GM18520 (cell line): ENCODE measurements around the gene NIP7.
A peak's percentile ranks its signal among the peaks of the same experiment; 100 is the strongest.

ENCODE experiments used
- ATAC-seq: cut with Tn5 transposase; IDR thresholded peaks from one replicate; pipeline ENCODE4 v1.9.1; 2021; ENCODE audit not compliant: unreplicated experiment

NIP7 gene

GRCh38 chr16:69318177-69318910 is 21.2 kb upstream of the NIP7 start:
- no peak for ATAC-seq

- no peak for ATAC-seq
Observed at GRCh38 chr16:69318911-69319289, 20.7 kb upstream of the NIP7 start.

GRCh38 chr16:69319381-69319780 is 20.2 kb upstream of the NIP7 start:
- ATAC-seq, result no peak

- no peak for ATAC-seq
Observed at GRCh38 chr16:69319826-69320739, 19.5 kb upstream of the NIP7 start.

- no peak for ATAC-seq
Observed at GRCh38 chr16:69320740-69321073, 18.9 kb upstream of the NIP7 start.

GRCh38 chr16:69321080-69321479 is 18.5 kb upstream of the NIP7 start:
- no peak for ATAC-seq

GRCh38 chr16:69322343-69322742 is 17.2 kb upstream of the NIP7 start:
- ATAC-seq, result no peak

GRCh38 chr16:69323415-69323814 is 16.2 kb upstream of the NIP7 start:
- ATAC-seq, result no peak

- ATAC-seq, result no peak
Observed at GRCh38 chr16:69324013-69324531, 15.5 kb upstream of the NIP7 start.

- no peak for ATAC-seq
Observed at GRCh38 chr16:69324585-69325253, 14.9 kb upstream of the NIP7 start.

- no peak for ATAC-seq
Observed at GRCh38 chr16:69325784-69326171, 13.8 kb upstream of the NIP7 start.

GRCh38 chr16:69326172-69326873 is 13.2 kb upstream of the NIP7 start:
- no peak for ATAC-seq

GRCh38 chr16:69327585-69328310 is 11.8 kb upstream of the NIP7 start:
- ATAC-seq, result no peak

- no peak for ATAC-seq
Observed at GRCh38 chr16:69328854-69329316, 10.7 kb upstream of the NIP7 start.

GRCh38 chr16:69329369-69330285 is 9.9 kb upstream of the NIP7 start:
- no peak for ATAC-seq

GRCh38 chr16:69330286-69331109 is 9.1 kb upstream of the NIP7 start, which contains the start of gene PDF:
Gene PDF, minus strand, starts transcription at chr16:69330588. Its CDS starts 18 bp downstream, at chr16:69330570.
- ATAC-seq, result peak; percentile 86

- ATAC-seq, result no peak
Observed at GRCh38 chr16:69334696-69335095, 4.9 kb upstream of the NIP7 start.
